CD4-positive, alpha-beta T cell (primary cell): ENCODE results near the gene PTPRCAP. TPM values are rescaled to one million over a fixed set of nuclear protein-coding genes. Genes with fewer than 3 reads are reported as not detected.
"Not testable (repeated sequence)": the region's sequence is repeated elsewhere in the genome, so short reads cannot be mapped to it uniquely, and the experiment has no call there.

Experiments used
- ATAC-seq: fragments of 200-7000 bp; cut with Tn5 transposase; one replicate; pipeline ENCODE4 v1.10.0; 2022; ENCODE audit warnings: mild to moderate bottlenecking; ENCODE audit not compliant: poor library complexity
- CTCF ChIA-PET: fragments of 350-600 bp; sonication (Branson Sonifier 250); formaldehyde crosslinking; loops from one replicate; lab custom pipeline; 2021; ENCODE audit warnings: antibody characterized with exemption, inconsistent platforms; lab: Charles Lee
- POLR2A ChIA-PET: fragments of 350-600 bp; sonication (Branson Sonifier 250); formaldehyde crosslinking; loops from one replicate; lab custom pipeline; 2021; ENCODE audit warnings: antibody characterized with exemption, inconsistent platforms; lab: Charles Lee
- DNase-seq, 14 experiments: peaks; one replicate each; pipeline ENCODE4 v3.0.0-alpha.2; 2013 to 2020; ENCODE audit warnings: mixed read lengths in 2 of 14
- H3K27ac ChIP-seq, 2 donors: one replicate each; pipeline versions ENCODE4 v1.5.1 to v1.7.0; 2013; ENCODE audit warnings: low read length in 2 of 2, low read depth in 1 of 2, mild to moderate bottlenecking in 1 of 2
- H3K27me3 ChIP-seq, 2 experiments: 1 replicate in 1 of 2; 2 replicates in 1 of 2; pipeline versions ENCODE4 v1.6.1 to v1.7.0; 2013; ENCODE audit warnings: low read length in 2 of 2, control low read depth in 1 of 2, mild to moderate bottlenecking in 1 of 2, moderate library complexity in 1 of 2; ENCODE audit not compliant: insufficient read depth in 2 of 2, control insufficient read depth in 1 of 2
- H3K36me3 ChIP-seq: one replicate; pipeline ENCODE4 v1.6.1; 2013; ENCODE audit warnings: low read length, control low read depth; ENCODE audit not compliant: insufficient read depth
- H3K4me1 ChIP-seq: one replicate; pipeline ENCODE4 v1.6.1; 2013; ENCODE audit warnings: low read length, control low read depth; ENCODE audit not compliant: insufficient read depth
- H3K4me3 ChIP-seq: one replicate; pipeline ENCODE4 v1.5.1; 2013; ENCODE audit warnings: mild to moderate bottlenecking, low read length, moderate library complexity
- H3K9me3 ChIP-seq, 2 experiments: 1 replicate in 1 of 2; 2 replicates in 1 of 2; pipeline versions ENCODE4 v1.6.1 to v1.7.0; 2013; ENCODE audit warnings: low read length in 2 of 2, mild to moderate bottlenecking in 2 of 2, control low read depth in 1 of 2, moderate library complexity in 1 of 2; ENCODE audit not compliant: control insufficient read depth in 1 of 2, insufficient read depth in 1 of 2
- H3K27ac Mint-ChIP-seq: one replicate; pipeline ENCODE4 v1.8.0; 2020; ENCODE audit warnings: mixed read lengths
- H3K27me3 Mint-ChIP-seq: one replicate; pipeline ENCODE4 v1.8.0; 2021; ENCODE audit warnings: mixed read lengths
- H3K36me3 Mint-ChIP-seq: one replicate; pipeline ENCODE4 v1.8.0; 2021; ENCODE audit warnings: low read depth, mixed read lengths
- H3K4me1 Mint-ChIP-seq: one replicate; pipeline ENCODE4 v1.8.0; 2021; ENCODE audit warnings: low read depth, mixed read lengths
- H3K4me3 Mint-ChIP-seq: one replicate; pipeline ENCODE4 v1.8.0; 2020; ENCODE audit warnings: mild to moderate bottlenecking, mixed read lengths
- H3K9me3 Mint-ChIP-seq: one replicate; pipeline ENCODE4 v1.8.0; 2020; ENCODE audit warnings: mixed read lengths
- CTCF ChIP-seq: fragments of 200-600 bp; IDR thresholded peaks from one replicate; pipeline ENCODE4 v1.8.0; 2022; ENCODE audit warnings: antibody characterized with exemption, mild to moderate bottlenecking
- intact Hi-C, 2 experiments: fragments of 100-400 bp; cut with DNase I in 1 of 2; cut with micrococcal nuclease in 1 of 2; formaldehyde crosslinking; loops; one replicate each; pipeline versions ENCODE4 v1.15.1 to v1.9.0; 2023 to 2025; cut with DNase I, micrococcal nuclease
- polyA plus RNA-seq, 2 donors: library from polyadenylated mRNA; unstranded; fragments of 120-200 nt; gene quantifications; one replicate each; pipeline ENCODE4 v1.2.1, GENCODE V29; 2013
- total RNA-seq, 174 experiments: library from RNA in 2 of 174; stranded (reverse) in 2 of 174; gene quantifications; one replicate each; pipeline ENCODE4 v1.2.3 and lab custom pipeline; 2021 to 2026

PTPRCAP gene, protein sequence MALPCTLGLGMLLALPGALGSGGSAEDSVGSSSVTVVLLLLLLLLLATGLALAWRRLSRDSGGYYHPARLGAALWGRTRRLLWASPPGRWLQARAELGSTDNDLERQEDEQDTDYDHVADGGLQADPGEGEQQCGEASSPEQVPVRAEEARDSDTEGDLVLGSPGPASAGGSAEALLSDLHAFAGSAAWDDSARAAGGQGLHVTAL
- total RNA-seq = 100 to 1,000 TPM; 129 to 134 TPM
- polyA plus RNA-seq (2013, experiment 1 of 2) = 385 TPM
- polyA plus RNA-seq (2013, experiment 2 of 2) = 328 TPM
- 0 reads per million in 172 experiments for total RNA-seq (lab: John Stamatoyannopoulos, UW)

- peak within 1 kb of the TSS; percentile 98 for H3K4me3 Mint-ChIP-seq
- Histone ChIP-seq H3K27ac (peak within 1 kb of the TSS; percentile 72 to 94), H3K27me3 (no peaks in the 10 kb centered on the region), H3K4me1 (peaks cover 81% of the 10 kb centered on the region), H3K36me3 (peaks cover 40% of the 10 kb centered on the region), H3K4me3 (peak within 1 kb of the TSS; percentile 97), H3K9me3 (no peaks in the 10 kb centered on the region)
- ChIA-PET POLR2A (interaction anchor here (0.6 to 17.7 kb wide), 29 partner anchors 9 to 1016 kb away, joined by 3 to 411 read pairs (median 8); partner anchors contain the start of genes AIP, CABP4, CARNS1 and CDK2AP2), CTCF (interaction anchor here (0.9 to 4.3 kb wide), 9 partner anchors 17 to 86 kb away, joined by 3 to 21 read pairs (median 4); partner anchors contain the start of genes PPP1CA, TBC1D10C and TMEM134)
- no peak for TF ChIP-seq CTCF
- peaks cover 60% of the 10 kb centered on the region for H3K36me3 Mint-ChIP-seq
- peak within 1 kb of the TSS; percentile 98 for H3K27ac Mint-ChIP-seq
- H3K4me1 Mint-ChIP-seq = peaks cover 69% of the 10 kb centered on the region
- H3K9me3 Mint-ChIP-seq = no peaks in the 10 kb centered on the region
- no peaks in the 10 kb centered on the region for H3K27me3 Mint-ChIP-seq
- intact Hi-C loops = loop anchor here (1.0 to 2.0 kb wide), 6 partner anchors 9 to 70 kb away; partner anchors contain the start of genes PPP1CA (in 1 of the 2) and TMEM134 (in 1 of the 2)
- peak; percentile 59 for ATAC-seq
- DNase-seq = peak; percentile 57 to 91 (median 82)
Observed at GRCh38 chr11:67437082-67437808, at the start of gene PTPRCAP. PTPRCAP (minus strand) TSS chr11:67437682; CDS start chr11:67437619, 63 bp downstream.

- ATAC-seq (no peak), DNase-seq (peak in 4 of 14 experiments; percentile 6 to 66 (median 54))
- Mint-ChIP-seq H3K4me1 (peaks cover 71% of the 10 kb centered on the region), H3K9me3 (no peaks in the 10 kb centered on the region), H3K27ac (peak overlapping the region; percentile 95), H3K36me3 (peaks cover 74% of the 10 kb centered on the region), H3K27me3 (no peaks in the 10 kb centered on the region), H3K4me3 (peak overlapping the region; percentile 83)
- Histone ChIP-seq H3K36me3 (peaks cover 48% of the 10 kb centered on the region), H3K27ac (peak overlapping the region; percentile 44 to 58), H3K4me3 (no peak overlapping the region), H3K9me3 (no peaks in the 10 kb centered on the region), H3K27me3 (no peaks in the 10 kb centered on the region), H3K4me1 (peaks cover 84% of the 10 kb centered on the region)
- CTCF ChIA-PET = interaction anchor here (1.1 to 1.2 kb wide), 2 partner anchors 80 to 104 kb away, joined by 3 read pairs; no protein-coding TSS in a partner anchor
- TF ChIP-seq CTCF = no peak
- intact Hi-C loops = loop anchor here (1.0 to 10.0 kb wide), 2 partner anchors 19 to 202 kb away; partner anchors contain the start of genes ANKRD13D (in 1 of the 2) and PITPNM1 (in 1 of the 2)
- POLR2A ChIA-PET = interaction anchor here (0.6 to 5.5 kb wide), 12 partner anchors 10 to 135 kb away, joined by 3 to 102 read pairs (median 8); partner anchors contain the start of genes CDK2AP2, PITPNM1, PPP1CA and PTPRCAP
Observed at GRCh38 chr11:67486481-67487195, 49.2 kb upstream of the PTPRCAP start.

GRCh38 chr11:67485873-67486361, 48.4 kb upstream of the PTPRCAP start:
- ChIA-PET POLR2A (interaction anchor here (0.6 to 5.5 kb wide), 11 partner anchors 12 to 135 kb away, joined by 3 to 102 read pairs (median 9); partner anchors contain the start of genes CDK2AP2, PITPNM1, PPP1CA and PTPRCAP), CTCF (interaction anchor here (0.6 to 1.4 kb wide), 4 partner anchors 20 to 146 kb away, joined by 3 to 4 read pairs (median 3); partner anchors contain the start of gene PITPNM1)
- peaks cover 68% of the 10 kb centered on the region for H3K36me3 Mint-ChIP-seq
- H3K27ac Mint-ChIP-seq = peak overlapping the region; percentile 95
- peak overlapping the region; percentile 83 for H3K4me3 Mint-ChIP-seq
- intact Hi-C loops = loop anchor here in 1 of 2 experiments (10.0 kb wide), 1 partner anchor 201 kb away; the partner anchor contains the start of gene ANKRD13D
- not testable (repeated sequence) for H3K4me3 ChIP-seq, H3K9me3 Mint-ChIP-seq, H3K27me3 ChIP-seq, ATAC-seq, H3K9me3 ChIP-seq, H3K27me3 Mint-ChIP-seq
- peaks cover 40% of the 10 kb centered on the region for H3K36me3 ChIP-seq
- H3K4me1 Mint-ChIP-seq = peaks cover 71% of the 10 kb centered on the region
- H3K4me1 ChIP-seq = peaks cover 84% of the 10 kb centered on the region
- DNase-seq = peak in 10 of 14 experiments; percentile 20 to 91 (median 42)
- peak overlapping the region; percentile 44 to 58 for H3K27ac ChIP-seq
